Activated naive CD4-positive, alpha-beta T cell (primary cell): ENCODE data around the gene ZNF768.
"Not testable (repeated sequence)": the region's sequence is repeated elsewhere in the genome, so short reads cannot be mapped to it uniquely, and the experiment has no call there.

Experiments used
- DNase-seq, 4 experiments: peaks; one replicate each; lab custom pipeline; 2025; lab: John Stamatoyannopoulos, UW

Gene ZNF768

DNA sequence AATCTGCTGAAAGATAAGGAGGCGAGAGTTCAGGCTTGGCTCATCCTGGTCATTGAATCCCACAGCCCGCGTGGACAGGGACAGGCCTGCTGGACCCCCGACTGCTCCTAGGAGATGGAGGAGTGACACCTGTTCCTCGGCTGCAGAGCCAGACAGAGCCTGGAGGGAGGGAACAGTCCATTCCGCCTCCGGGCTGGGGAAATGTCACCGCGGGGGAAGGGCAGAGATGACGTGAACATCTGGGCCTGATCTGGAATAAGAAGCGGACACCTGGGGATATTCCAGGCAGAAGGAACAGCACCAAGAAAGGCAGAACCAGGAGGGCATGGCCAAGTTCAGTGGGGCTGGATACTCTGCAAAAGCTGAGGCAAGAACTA is 6.8 kb upstream of the ZNF768 start:
- no peak for DNase-seq

- DNase-seq, result no peak
Measured at GRCh38 chr16:30532285-30533145, 6.1 kb upstream of the ZNF768 start.

DNA sequence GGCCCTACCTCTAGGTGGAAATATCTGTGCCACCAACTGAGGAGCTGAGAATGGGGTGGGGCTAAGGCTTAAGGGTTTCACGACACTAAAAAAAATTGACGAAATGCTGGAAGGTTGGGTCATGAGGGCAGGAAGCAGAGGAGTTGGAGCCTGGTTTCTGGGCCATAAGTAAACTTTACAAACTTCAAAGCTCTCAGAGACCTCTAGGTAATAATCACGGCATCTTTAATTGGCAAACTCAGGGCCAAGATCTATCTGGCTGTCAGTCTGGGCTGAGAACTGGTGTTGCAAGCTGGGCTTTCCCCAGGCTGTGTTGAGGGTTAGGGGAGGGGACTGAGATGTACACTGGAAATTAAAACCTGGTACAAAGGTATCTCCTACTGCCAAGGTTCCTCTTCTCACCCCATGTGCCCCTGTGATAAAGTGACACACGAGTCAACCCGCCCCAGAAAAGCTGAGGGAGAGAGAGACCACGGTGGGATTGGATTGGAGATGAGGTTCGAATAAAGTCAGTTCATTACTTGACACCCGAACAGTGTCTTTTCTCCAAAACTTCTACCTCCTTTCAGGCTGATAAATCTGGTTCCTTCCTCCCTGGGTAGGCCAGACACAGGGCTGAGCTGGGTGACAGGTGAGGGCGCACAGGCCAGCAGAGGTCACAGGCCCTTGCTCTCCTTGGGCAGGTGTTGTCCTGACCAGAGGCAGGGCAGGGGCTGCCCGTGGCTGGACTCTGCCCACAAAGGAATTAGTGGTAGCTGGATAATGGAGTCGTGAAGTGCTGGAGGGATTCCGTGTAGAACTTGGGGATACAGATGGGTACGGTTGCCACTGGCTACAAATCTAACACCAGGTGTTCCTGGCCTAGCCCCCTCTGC is 4.0 kb upstream of the ZNF768 start:
- no peak for DNase-seq

DNA sequence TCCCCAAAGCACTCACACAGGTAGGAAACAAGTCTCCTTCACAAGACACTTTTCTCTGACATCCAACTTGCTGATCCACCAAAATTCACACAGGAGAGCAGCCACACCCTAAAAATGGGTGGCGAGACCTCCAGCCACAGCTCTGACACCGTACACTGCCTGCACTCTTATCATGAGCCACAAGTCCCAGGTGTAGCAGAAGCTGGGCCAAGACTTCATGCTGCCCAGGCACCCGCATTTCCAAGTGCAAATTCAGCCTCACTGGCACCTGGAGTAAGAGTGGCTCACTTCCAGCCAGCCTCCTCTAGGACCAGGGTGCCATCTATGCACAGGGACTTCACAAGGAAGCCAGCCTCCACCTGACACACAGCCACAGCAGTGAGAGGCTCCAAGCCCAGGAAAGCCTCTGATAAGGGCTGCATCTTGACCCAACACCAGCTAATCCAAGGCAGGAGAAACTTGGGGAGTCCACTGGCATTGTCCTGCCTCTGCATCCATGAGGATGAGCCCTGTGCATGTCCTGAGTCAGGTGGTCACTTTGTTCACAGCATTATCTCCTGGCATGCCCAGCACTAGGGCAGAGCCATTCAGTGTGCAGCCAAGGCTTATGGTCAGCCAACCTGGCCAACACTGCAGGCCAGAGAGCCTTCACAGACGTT is 2.6 kb upstream of the ZNF768 start:
- DNase-seq, result no peak

- DNase-seq, result peak in 1 of 4 experiments; percentile 8
Measured at GRCh38 chr16:30527635-30528178, 1.3 kb upstream of the ZNF768 start.

- DNase-seq, result peak; percentile 55 to 77 (median 68)
Measured at GRCh38 chr16:30526823-30527634, 663 bp upstream of the ZNF768 start.

DNA sequence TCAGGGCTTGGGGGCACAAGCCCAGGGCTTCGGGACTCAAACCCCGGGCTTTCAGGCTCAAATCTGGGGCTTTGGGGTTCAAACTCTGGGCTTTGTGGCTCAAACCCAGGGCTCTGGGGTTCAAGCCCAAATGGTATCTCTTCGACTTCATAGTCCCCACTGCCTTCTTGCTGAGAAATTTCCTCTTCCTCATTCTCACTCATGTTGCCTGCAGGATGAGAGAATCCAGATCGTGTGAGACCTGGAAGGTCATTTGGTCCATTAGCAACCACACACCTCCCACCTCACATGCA is 576 bp downstream of the ZNF768 start:
- DNase-seq, result no peak

DNA sequence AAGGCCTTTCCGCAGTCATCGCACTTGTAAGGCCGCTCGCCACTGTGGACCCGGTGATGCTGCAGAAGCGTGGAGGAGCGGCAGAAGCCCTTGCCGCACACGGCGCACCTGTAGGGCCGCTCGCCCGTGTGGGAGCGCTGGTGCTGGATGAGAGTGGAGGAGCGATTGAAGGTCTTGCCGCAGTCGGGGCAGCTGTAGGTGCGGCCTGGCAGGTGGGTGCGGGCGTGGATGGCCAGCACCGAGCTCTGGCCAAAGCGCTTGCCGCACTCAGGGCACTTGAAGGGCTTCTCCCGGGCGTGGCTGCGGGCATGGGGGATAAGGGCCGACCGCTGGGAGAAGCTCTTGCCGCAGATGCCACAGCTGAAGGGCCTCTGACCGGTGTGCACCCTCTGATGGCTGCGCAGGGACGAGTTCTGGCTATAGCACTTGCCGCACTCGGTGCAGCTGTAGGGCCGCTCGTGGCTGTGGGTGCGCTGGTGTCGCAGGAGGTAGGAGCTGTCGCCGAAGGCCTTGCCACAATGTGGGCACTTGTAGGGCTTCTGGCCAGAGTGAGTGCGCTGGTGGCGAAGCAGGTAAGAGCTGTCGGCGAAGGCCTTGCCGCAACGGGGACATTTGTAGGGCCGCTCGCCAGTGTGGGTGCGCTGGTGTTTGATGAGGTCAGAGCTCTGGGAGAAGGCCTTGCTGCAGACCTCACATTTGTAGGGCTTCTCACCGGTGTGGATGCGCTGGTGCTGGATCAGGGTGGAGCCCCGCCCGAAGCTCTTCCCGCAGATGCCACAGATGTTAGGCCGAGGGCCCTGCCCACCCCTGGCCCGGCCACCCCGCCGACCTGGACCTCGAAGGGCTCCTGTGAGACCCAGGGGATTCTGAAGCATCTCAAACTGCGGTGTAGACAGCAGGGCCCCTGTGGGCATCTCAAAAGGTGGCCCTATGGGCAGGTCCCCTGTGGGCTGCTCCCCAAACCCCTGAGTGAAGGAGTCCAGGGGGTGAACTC is 1.5 kb downstream of the ZNF768 start:
- DNase-seq, result no peak

- no peak for DNase-seq
Measured at GRCh38 chr16:30523768-30524574, 2.4 kb downstream of the ZNF768 start.

GRCh38 chr16:30522702-30523463 is 3.5 kb downstream of the ZNF768 start:
- DNase-seq, result not testable (repeated sequence)

DNA sequence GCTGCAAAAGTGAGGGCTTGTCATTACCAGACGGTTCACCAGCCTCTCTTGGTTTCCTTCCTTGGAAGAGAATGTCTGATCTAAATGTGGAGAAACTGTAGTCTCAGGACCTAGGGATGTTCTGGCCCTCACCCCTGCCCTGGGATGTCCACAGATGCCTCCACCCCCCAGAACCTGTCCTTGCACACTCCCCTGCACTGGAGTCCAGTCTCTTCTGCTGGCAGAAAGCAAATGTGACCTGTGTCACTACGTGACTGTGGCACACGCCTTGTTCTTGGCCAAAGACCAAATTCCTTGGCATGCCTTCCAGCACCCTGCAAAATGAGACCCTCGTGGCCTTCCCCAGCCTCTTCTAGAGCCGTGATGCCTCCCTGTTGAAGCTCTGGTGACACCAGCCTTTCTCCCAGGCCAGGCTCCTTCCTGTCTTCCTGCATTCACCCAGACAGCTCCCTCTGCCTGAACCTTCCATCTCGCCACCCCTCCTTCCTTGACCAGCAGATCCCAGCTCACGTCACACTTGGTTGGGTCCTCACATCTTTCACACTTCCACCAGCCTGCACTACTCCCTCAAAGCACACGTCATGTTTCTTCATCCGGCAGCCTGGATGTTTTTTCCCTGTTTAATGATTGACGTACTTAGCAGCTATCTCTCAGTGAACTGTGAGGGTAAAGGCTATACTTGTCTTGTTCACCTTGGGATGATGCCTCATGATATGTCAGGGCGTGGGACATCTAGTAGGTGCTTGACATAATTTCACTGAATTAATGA is 4.3 kb downstream of the ZNF768 start:
- no peak for DNase-seq

GRCh38 chr16:30521476-30521872 is 4.9 kb downstream of the ZNF768 start:
- DNase-seq, result no peak

GRCh38 chr16:30519120-30520049 is 7.0 kb downstream of the ZNF768 start:
- no peak for DNase-seq

GRCh38 chr16:30518552-30518951 is 7.8 kb downstream of the ZNF768 start:
- DNase-seq, result no peak

DNA sequence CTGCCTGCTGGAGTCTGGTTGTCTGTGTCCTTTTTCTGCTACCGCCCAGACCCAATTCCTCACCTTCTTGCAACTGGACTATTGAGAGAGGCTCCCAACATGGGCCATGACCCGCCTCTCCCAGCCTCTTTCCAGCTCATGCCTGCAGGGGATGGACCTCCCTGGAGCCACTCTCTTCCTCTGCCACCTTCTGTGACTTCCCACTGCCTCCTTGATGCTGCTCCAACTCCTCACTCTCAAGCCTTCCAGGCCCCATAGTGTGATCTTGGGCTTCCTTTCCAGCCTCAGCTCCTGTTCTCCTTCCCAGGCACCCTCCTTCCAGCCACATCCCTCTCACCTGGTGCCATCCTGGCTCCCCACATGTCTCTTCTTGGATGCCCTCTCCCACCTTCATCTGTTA is 11.1 kb downstream of the ZNF768 start:
- DNase-seq, result no peak

- DNase-seq, result no peak
Measured at GRCh38 chr16:30511509-30511908, 14.9 kb downstream of the ZNF768 start.
